ENCODE measurements around the gene PTGIS. TPM values are rescaled to one million over a fixed set of nuclear protein-coding genes. Genes with fewer than 3 reads are reported as not detected.

Gene PTGIS
- total RNA-seq, 5 donors from 2014 or later (not counting 1 experiment from before 2014, with no cell fraction given) = 0.22 to 0.46 (median 0.23) TPM; not detected in 2

- Histone ChIP-seq H3K27me3 (replicated peaks in 1 of 2; ENCODE audit: control insufficient read depth in 2 of 2, extremely low read depth in 1 of 2, insufficient read depth in 2 of 2, low read length in 1 of 2) (peaks cover 2 to 4% of the 10 kb centered on the region in 2 experiments), H3K9me3 (no peaks in the 10 kb centered on the region), H3K36me3 (ENCODE audit: control insufficient read depth in 2 of 2, extremely low read depth in 1 of 2, insufficient read depth in 1 of 2, low read length in 1 of 2) (no peaks in the 10 kb centered on the region), H3K4me3 (ENCODE audit: control insufficient read depth in 1 of 2, extremely low read depth in 1 of 2, low read length in 1 of 2) (no peak overlapping the region), H3K4me1 (ENCODE audit: control insufficient read depth in 1 of 2, extremely low read depth in 1 of 2, insufficient read depth in 2 of 2, low read length in 2 of 2) (peaks cover 0 to 6% of the 10 kb centered on the region in 2 experiments), H3K27ac (ENCODE audit: low read length) (no peak overlapping the region)
- POLR2A ChIA-PET = no interaction called here
- no peak for DNase-seq
- CTCF ChIA-PET = no interaction called here
- 77% methylated on average over 9 of the region's 14 CpGs for WGBS (ENCODE audit: insufficient coverage)
- Mint-ChIP-seq H3K27me3 (peaks cover 12 to 24% of the 10 kb centered on the region in 2 donors), H3K9me3 (peaks cover 3 to 5% (median 5%) of the 10 kb centered on the region in 3 donors), H3K27ac (peak overlapping the region in 1 of 2 donors; percentile 30), H3K36me3 (peaks cover 3% of the 10 kb centered on the region), H3K4me1 (peaks cover 0 to 7% (median 0%) of the 10 kb centered on the region in 3 donors), H3K4me3 (no peak overlapping the region)
- no peak for ATAC-seq (replicated peaks in 1 of 4)
Observed at GRCh38 chr20:49584418-49585382, 16.8 kb upstream of the PTGIS start.

DNA sequence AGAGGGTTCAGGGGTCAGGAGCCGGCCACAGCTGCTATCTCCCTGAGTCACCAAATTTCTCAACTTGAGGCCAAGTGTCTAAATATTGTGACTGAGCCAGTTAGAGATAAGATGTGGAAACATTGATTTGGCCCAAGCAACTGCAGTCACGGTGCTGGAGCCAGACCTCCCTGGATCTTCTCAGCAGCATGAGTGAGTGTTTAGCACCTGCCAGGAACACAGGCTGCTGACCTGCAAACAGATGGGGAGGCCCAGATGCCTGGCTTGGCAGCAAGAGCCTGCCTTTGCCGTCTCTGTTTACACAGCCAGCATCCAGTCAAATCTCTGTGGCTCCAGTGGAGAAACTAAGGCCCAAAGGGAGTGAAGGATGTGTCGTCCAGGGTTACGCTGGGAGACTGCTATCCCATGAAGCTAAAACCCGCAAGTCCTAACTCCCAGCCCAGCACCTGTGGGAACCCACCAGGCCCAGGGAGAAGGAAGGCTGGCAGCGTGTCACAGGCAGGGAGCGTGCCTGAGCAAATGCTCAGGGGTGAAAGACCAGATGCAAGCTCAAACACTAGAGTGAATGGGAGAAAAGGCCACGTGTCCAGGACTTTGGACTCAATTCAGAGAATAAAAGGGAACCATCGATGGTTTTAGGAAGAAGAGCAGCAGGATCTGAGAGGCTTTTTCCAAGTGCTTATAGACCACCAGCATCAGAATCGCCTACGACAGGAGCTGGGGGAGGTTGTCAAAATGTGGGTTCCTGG lies 15.9 kb upstream of the PTGIS start:
- no peak overlapping the region for H3K4me3 ChIP-seq (ENCODE audit: control insufficient read depth in 1 of 2, extremely low read depth in 1 of 2, low read length in 1 of 2)

DNA sequence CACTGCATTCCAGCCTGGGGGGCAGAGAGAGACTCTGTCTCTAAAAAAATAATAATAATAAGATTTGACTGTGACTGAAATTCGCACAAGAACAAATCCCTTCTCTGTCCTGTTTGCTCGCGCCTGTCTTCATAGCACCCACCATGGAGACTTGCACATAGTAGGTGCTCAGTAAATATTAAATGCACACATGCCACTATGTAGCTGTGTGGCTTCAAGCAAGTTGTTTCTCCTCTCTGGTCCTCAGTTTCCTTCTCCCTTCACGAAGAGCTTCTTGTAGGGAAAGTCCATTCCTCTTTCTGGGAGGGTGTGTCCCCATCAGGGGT lies 15.4 kb upstream of the PTGIS start:
- no peak overlapping the region for H3K4me3 ChIP-seq (ENCODE audit: control insufficient read depth in 1 of 2, extremely low read depth in 1 of 2, low read length in 1 of 2)
- peaks cover 12 to 20% of the 10 kb centered on the region in 2 donors for H3K27me3 Mint-ChIP-seq
- peaks cover 2 to 4% of the 10 kb centered on the region in 2 experiments for H3K27me3 ChIP-seq (replicated peaks in 1 of 2; ENCODE audit: control insufficient read depth in 2 of 2, extremely low read depth in 1 of 2, insufficient read depth in 2 of 2, low read length in 1 of 2)
- no peak overlapping the region for H3K27ac ChIP-seq (ENCODE audit: low read length)
- no peak overlapping the region for H3K27ac Mint-ChIP-seq
- ChIA-PET CTCF (no interaction called here), POLR2A (no interaction called here)
- H3K9me3 ChIP-seq = no peaks in the 10 kb centered on the region
- no peaks in the 10 kb centered on the region for H3K36me3 ChIP-seq (ENCODE audit: control insufficient read depth in 2 of 2, extremely low read depth in 1 of 2, insufficient read depth in 1 of 2, low read length in 1 of 2)
- H3K4me3 Mint-ChIP-seq = no peak overlapping the region
- peaks cover 0 to 7% (median 0%) of the 10 kb centered on the region in 3 donors for H3K4me1 Mint-ChIP-seq
- peaks cover 0 to 6% of the 10 kb centered on the region in 2 experiments for H3K4me1 ChIP-seq (ENCODE audit: control insufficient read depth in 1 of 2, extremely low read depth in 1 of 2, insufficient read depth in 2 of 2, low read length in 2 of 2)
- DNase-seq = no peak
- peaks cover 3% of the 10 kb centered on the region for H3K36me3 Mint-ChIP-seq
- H3K9me3 Mint-ChIP-seq = peaks cover 3 to 5% (median 5%) of the 10 kb centered on the region in 3 donors
- no peak for ATAC-seq (replicated peaks in 1 of 4)
- no CpG with 5 or more reads among the region's 4 CpGs for WGBS (ENCODE audit: insufficient coverage)

More for the DNA sequence above, 15.9 kb upstream of the PTGIS start:
- DNase-seq = peak in 1 of 35 experiments; percentile 18
- peaks cover 0 to 6% of the 10 kb centered on the region in 2 experiments for H3K4me1 ChIP-seq (ENCODE audit: control insufficient read depth in 1 of 2, extremely low read depth in 1 of 2, insufficient read depth in 2 of 2, low read length in 2 of 2)
- POLR2A ChIA-PET = no interaction called here
- H3K9me3 Mint-ChIP-seq = peaks cover 3 to 5% (median 5%) of the 10 kb centered on the region in 3 donors
- WGBS (ENCODE audit: insufficient coverage) = 91% methylated on average over 8 of the region's 12 CpGs
- no peak overlapping the region for H3K27ac ChIP-seq (ENCODE audit: low read length)
- CTCF ChIA-PET = no interaction called here
- ATAC-seq (replicated peaks in 1 of 4) = no peak
- peaks cover 0 to 7% (median 0%) of the 10 kb centered on the region in 3 donors for H3K4me1 Mint-ChIP-seq
- peaks cover 12 to 23% of the 10 kb centered on the region in 2 donors for H3K27me3 Mint-ChIP-seq
- no peak overlapping the region for H3K27ac Mint-ChIP-seq
- peaks cover 2 to 4% of the 10 kb centered on the region in 2 experiments for H3K27me3 ChIP-seq (replicated peaks in 1 of 2; ENCODE audit: control insufficient read depth in 2 of 2, extremely low read depth in 1 of 2, insufficient read depth in 2 of 2, low read length in 1 of 2)
- H3K36me3 ChIP-seq (ENCODE audit: control insufficient read depth in 2 of 2, extremely low read depth in 1 of 2, insufficient read depth in 1 of 2, low read length in 1 of 2) = no peaks in the 10 kb centered on the region
- no peaks in the 10 kb centered on the region for H3K9me3 ChIP-seq
- H3K36me3 Mint-ChIP-seq = peaks cover 3% of the 10 kb centered on the region
- H3K4me3 Mint-ChIP-seq = no peak overlapping the region

GRCh38 chr20:49582413-49583334 lies 14.7 kb upstream of the PTGIS start:
- Histone ChIP-seq H3K27ac (ENCODE audit: low read length) (no peak overlapping the region), H3K9me3 (no peaks in the 10 kb centered on the region), H3K27me3 (replicated peaks in 1 of 2; ENCODE audit: control insufficient read depth in 2 of 2, extremely low read depth in 1 of 2, insufficient read depth in 2 of 2, low read length in 1 of 2) (peaks cover 2 to 4% of the 10 kb centered on the region in 2 experiments), H3K4me1 (ENCODE audit: control insufficient read depth in 1 of 2, extremely low read depth in 1 of 2, insufficient read depth in 2 of 2, low read length in 2 of 2) (peaks cover 0 to 6% of the 10 kb centered on the region in 2 experiments), H3K4me3 (ENCODE audit: control insufficient read depth in 1 of 2, extremely low read depth in 1 of 2, low read length in 1 of 2) (no peak overlapping the region), H3K36me3 (ENCODE audit: control insufficient read depth in 2 of 2, extremely low read depth in 1 of 2, insufficient read depth in 1 of 2, low read length in 1 of 2) (no peaks in the 10 kb centered on the region)
- no peak overlapping the region for H3K4me3 Mint-ChIP-seq
- H3K36me3 Mint-ChIP-seq = peaks cover 3% of the 10 kb centered on the region
- CTCF ChIA-PET = interaction anchor here in 1 of 2 donors (0.6 kb wide), 1 partner anchor 877 kb away, joined by 4 read pairs; no protein-coding TSS in a partner anchor
- ATAC-seq (replicated peaks in 1 of 4) (no peak), DNase-seq (no peak)
- peaks cover 3 to 5% (median 5%) of the 10 kb centered on the region in 3 donors for H3K9me3 Mint-ChIP-seq
- WGBS (ENCODE audit: insufficient coverage) = 98% methylated on average over 5 of the region's 10 CpGs
- POLR2A ChIA-PET = no interaction called here
- H3K4me1 Mint-ChIP-seq = peaks cover 0 to 7% (median 0%) of the 10 kb centered on the region in 3 donors
- peaks cover 12 to 20% of the 10 kb centered on the region in 2 donors for H3K27me3 Mint-ChIP-seq
- H3K27ac Mint-ChIP-seq = no peak overlapping the region

DNA sequence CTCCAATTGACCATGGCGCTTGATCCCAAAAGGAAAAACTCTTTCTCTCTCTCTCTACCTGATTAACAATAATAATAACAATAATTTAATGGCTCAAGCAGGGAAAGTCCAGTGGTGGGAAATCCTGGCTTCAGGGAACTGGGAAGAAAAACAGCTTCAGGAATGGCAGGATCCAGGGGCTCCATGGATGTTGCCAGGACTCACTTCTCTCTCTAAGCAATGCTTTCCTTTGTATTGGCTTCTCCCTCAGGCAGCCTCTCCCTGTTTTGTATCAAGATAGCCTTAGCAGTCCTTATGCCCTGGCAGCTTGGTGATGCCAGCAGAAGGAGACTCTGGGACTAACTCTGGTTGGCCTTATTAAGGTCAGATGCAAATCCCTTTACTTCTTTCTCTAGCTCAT lies 13.5 kb upstream of the PTGIS start:
- H3K9me3 Mint-ChIP-seq = peaks cover 4 to 7% (median 6%) of the 10 kb centered on the region in 3 donors
- no peak overlapping the region for H3K4me3 ChIP-seq (ENCODE audit: control insufficient read depth in 1 of 2, extremely low read depth in 1 of 2, low read length in 1 of 2)
- WGBS (ENCODE audit: insufficient coverage) = no CpG with 5 or more reads among the region's 1 CpG
- ChIA-PET POLR2A (no interaction called here), CTCF (no interaction called here)
- H3K9me3 ChIP-seq = no peaks in the 10 kb centered on the region
- H3K4me1 ChIP-seq (ENCODE audit: control insufficient read depth in 1 of 2, extremely low read depth in 1 of 2, insufficient read depth in 2 of 2, low read length in 2 of 2) = peaks cover 0 to 6% of the 10 kb centered on the region in 2 experiments
- H3K4me1 Mint-ChIP-seq = peaks cover 0 to 7% (median 0%) of the 10 kb centered on the region in 3 donors
- peaks cover 12 to 20% of the 10 kb centered on the region in 2 donors for H3K27me3 Mint-ChIP-seq
- H3K27ac Mint-ChIP-seq = no peak overlapping the region
- no peak overlapping the region for H3K4me3 Mint-ChIP-seq
- DNase-seq = no peak
- no peaks in the 10 kb centered on the region for H3K36me3 ChIP-seq (ENCODE audit: control insufficient read depth in 2 of 2, extremely low read depth in 1 of 2, insufficient read depth in 1 of 2, low read length in 1 of 2)
- H3K27me3 ChIP-seq (replicated peaks in 1 of 2; ENCODE audit: control insufficient read depth in 2 of 2, extremely low read depth in 1 of 2, insufficient read depth in 2 of 2, low read length in 1 of 2) = peaks cover 2 to 4% of the 10 kb centered on the region in 2 experiments
- peaks cover 3% of the 10 kb centered on the region for H3K36me3 Mint-ChIP-seq
- no peak overlapping the region for H3K27ac ChIP-seq (ENCODE audit: low read length)
- no peak for ATAC-seq (replicated peaks in 1 of 4)

Data from T-cell (primary cell).